HCEC 1CT (cell line): ENCODE measurements around the gene GRHL1.

Experiments used
- DNase-seq: peaks from one replicate; pipeline ENCODE4 v3.0.0-alpha.2; 2017

Gene GRHL1

DNA sequence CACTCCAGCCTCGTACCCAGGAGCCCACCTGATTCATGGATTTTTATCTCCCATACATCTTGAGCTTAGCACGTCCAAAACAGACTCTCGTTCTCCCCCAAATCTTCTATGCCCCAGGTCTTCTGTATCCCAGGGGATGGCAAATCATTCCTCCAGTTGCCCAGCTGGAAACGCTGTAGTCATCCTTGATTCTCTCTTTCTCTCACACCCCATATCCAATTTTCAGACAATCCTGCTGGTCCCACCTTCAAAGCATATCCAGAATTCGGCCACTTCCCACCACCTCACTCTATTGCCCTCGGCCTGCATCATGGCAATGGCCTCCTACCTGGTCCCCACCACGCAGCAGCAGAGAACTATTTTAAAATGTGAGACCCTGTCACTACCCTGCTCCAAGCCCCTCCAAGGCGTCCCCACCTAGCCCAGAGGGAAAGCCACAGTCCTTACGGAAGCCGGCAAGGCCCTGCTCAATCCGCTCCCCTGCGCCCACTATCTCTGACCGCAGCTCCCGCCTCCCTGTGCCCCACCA is 1.4 kb upstream of the GRHL1 start:
- no peak for DNase-seq

DNA sequence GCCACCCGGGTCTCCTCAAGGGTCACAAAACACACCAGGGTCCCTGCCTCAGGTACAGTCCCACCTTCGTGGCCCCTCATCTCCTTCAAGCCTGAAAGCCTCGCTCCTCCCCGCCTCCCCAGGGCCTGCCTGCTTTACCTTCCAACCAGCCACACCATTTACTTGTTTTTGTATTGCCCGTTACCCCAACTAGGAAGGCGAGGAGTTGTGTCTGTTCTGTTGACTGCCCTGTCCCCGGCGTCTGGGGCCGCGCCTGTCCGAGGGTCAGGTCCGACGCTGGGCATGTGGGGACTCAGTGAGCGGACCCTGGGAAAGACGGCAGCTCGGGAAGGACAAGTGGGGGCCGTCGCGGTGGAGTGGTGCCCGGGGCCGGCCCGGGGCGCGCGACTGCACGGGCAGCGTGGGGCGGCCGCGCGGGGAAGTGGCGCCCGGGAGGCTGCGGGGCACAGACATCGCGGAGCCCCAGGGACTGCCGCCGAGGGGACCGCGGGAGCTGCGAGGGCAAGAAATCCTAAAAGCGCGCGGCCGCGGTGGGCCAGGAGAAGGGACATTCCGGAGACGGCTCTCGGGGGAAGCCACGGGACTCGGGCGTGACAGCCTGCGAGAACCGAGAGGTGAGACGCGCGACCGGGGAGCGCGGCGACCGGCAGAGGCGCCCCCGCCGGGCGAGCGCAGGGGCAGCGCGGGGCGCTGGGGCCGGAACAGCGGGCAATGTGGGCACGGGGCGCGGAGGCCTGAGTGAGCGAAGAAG is 797 bp upstream of the GRHL1 start:
- no peak for DNase-seq

DNA sequence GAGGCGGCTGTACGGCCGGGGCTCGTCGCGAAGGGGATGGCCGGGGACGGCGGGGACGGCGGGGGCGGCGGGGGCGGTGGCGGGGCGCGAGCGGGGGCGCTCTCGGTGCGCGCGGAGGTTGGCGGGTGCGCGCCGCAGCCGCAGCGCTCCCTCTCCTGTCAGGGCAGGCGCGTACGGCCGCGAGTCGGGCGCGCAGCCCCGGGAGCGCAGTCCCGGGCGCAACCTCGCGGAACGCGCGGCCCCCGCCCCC is 296 bp upstream of the GRHL1 start:
- no peak for DNase-seq

DNA sequence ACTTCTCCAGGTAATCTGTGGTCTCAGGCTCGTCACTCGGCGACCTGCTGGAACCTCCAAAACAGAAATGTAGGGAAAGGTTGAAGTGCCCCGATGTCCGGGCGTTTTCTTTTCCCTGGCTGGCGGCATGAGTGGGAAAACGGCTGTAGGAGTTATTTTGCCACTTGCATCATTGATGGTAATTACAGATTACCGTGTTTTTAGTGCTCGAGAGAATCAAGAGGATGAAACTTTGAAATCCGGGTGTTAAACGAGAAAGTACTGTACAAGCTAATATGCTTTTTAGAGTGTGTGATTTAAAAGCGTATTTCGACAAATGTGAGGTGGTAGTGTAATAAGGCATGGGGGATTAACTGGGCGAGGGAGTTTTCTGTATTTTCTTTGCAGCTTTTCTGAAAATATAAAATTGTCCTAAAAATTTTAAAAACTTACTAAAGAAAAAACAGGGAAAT is 819 bp downstream of the GRHL1 start:
- DNase-seq, result no peak

DNA sequence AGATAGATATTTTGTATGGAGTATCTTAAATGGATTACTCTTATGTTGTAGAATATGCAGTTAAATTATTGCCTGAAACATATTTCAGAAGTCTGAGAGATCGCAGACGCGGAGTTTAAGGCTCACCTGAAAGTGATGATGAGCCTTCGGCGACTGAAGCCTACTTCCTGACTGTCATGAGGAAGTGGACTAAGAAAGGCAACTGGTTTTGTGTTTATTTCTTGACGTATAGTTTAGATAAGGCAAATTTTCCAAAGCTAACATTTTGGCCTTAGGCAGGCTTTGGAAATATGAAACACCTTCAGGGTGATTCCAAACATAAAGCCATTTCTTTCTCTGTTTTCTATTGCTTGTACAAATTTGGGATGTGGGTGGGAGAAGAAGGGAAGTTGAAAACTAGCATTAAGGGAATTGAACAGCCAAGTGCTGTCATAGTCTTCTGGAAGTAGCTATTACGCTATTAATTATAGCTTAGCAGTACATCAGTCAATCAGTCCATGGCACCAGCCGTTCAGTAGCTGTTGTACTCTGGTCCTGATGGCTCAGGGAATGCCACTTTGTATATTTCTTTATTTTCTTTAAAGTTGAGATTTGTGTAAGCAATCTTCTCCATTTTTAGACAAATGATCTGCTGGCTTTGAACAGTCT is 1.5 kb downstream of the GRHL1 start:
- DNase-seq, result no peak

DNA sequence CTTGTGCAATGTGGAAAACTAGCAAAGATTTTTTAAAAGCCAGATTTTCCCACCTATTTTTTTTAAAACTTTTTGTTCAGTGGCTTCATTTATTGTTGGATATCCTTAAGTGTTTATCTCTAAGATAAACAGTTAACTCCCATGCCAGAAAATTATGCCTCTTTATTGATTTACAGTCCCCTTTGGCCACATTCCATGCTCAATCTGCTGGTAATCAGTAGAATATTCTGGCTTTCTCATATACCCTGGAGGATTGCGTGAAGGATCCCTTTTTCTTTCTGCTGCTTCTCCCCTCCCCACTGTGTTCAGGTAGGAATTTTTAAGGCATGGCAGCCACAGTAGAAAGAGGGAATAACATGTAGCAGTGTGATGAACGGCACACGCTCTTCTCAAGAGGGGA is 2.6 kb downstream of the GRHL1 start:
- DNase-seq, result no peak

DNA sequence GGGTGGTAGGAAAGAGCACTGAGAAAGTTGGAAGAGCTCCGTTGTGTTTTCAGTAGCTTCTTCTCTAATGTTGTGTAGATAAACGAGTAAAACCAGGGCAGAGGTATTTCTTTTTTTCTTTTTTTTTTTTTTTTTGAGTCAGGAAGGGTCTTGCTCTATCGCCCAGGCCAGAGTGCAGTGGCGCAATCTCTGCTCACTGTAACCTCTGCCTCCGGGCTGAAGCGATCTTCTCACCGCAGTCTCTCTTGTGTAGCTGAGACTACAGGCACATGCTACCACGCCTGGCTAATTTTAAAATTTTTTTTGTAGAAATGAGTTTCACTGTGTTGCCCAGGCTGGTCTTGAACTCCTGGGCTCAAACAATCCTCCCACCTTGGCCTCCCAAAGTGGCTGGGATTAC is 6.6 kb downstream of the GRHL1 start:
- no peak for DNase-seq

DNA sequence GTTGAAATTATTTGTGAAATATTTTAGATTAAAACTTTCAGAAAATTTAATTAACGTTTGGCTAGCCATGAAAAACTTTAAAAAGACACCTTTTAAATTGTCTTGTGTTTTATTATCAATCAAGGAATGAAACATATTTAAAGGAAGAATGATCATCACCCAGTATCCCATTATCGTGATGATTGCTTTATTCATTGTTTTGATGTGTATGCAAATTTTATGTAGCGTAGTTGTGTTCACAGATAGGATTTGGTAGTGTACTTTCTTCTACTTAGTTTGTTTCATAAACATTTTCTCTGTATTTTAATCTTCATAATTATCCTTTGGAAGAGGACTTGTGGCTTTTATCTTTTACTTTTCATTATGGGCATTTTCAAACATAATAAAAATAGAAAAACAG is 7.8 kb downstream of the GRHL1 start:
- DNase-seq, result no peak

DNA sequence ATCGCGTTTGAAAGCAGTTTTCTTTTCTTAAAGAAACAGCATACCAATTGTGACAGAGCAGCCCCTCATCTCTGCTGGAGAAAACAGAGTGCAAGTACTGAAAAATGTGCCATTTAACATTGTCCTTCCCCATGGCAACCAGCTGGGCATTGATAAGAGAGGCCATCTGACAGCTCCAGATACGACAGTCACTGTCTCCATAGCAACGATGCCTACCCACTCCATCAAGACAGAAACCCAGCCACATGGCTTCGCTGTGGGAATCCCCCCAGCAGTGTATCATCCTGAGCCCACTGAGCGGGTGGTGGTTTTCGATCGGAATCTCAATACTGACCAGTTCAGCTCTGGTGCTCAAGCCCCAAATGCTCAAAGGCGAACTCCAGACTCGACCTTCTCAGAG is 9.5 kb downstream of the GRHL1 start:
- DNase-seq, result no peak

DNA sequence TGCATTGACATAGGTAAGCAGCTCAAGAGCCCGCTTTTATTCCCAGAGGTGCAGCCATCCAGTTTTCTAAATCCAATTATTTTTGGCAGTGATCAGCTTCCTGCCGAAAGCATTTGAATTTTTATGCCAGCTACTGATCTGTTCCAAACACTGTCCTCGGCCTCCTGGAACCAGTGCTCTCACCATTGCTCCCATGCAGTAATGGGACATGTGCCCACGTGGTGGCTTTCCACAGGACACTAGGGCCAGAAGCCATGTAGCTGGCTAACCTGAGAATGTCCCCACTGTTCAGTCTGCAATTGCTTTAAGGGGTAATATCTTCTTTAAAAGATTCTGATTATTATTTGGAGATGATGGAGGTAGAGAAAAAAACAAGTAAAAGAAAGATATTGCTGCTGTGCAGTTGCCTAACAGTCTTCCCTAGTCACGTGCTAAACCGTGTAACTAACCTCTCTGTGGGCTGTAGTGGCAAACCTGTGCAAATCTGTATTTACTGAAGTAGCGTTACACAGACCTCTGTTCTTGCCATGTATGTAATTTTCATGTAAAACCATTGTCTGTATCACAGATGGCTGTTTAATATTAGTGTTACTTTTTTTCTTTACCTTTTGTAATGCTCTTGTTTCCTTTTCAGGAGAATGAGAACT is 13.0 kb downstream of the GRHL1 start:
- no peak for DNase-seq

DNA sequence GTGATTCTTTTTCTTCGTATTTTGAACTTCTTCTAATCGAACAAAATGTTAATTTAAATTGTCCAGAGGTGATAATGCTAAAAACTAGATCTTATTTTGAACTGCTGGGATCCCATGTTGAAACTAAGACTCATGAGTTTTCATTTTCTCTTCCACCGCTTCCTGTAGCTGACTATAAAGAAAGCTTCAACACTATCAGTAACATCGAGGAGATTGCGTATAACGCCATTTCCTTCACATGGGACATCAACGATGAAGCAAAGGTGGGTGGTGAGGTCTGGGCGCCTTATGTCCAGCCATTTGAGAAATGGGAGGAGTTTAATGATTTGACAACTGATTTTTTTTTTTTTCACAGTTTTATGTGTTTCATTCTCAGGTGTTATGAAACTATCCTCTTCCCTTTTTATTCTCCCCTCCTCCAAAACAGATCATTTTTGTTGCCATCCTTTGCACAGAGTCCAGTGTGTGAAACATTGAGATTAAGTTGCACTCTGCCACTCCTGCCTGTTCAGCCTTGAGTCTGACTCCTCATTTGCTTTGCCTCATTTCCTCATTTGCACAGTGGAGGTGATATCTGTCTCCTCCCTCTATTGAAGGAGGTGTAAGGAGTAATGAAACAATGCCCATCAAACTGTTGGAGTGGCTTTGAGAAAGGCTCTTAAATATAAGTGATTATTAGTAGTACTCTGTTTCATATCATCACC is 13.8 kb downstream of the GRHL1 start:
- no peak for DNase-seq

DNA sequence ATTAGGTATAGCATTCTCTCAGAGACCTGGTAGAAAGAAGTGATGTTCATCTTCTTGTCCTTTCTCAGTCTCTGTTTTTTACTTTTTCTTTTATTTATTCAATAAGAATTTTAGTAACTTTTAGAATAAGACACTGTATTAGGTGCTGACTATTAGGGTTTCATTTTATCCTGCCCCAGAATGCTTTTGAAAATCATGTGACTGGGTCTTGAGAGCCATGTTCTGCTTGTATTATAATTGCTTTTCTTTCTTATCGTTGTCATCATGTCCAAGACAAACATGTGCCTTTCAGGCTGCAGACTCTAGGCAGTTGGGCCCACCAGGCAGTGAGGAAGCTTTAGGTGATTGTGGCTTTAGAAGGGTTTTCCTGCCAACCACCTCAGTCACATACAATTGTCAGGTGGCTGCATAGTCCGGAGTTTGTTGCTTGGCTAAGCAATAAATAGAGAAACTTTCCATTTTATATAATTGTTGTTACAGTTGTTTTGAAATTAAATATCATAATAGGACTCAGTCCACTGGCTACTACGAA is 15.1 kb downstream of the GRHL1 start:
- DNase-seq, result no peak

DNA sequence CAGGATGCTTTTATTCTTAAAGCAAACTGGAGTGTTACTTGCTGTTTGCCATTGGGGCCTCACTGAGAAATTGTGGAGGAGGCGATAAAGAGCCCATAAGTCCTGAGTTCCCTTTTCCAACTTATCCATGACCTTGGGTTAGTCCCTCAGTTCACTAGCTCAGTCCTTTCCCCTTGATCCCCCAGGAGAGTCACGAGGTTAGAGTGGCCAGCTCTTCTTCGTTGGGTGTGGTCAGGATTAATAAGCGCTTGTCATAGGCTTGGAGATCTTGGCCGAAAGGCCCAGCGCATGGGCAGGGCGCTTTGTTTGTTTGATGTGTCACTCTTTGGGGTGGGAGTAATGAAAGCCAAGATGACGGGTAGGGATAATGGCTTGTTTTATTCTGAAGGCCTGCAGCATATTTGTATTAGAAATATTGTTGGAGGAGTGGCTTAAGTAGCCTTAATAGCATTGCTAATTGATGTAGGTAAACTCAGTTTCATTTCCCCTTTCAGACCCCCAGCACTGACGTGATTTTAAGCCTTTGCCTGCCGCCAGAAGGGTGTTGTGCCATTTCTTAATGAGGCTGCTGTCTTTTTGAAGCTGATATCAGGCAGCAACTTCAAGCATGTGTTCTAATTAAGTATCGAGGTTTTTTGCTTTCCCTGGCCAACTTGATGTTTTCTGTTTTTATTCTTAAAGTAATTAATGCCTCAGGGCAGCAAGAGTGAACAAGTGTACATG is 15.7 kb downstream of the GRHL1 start:
- DNase-seq, result no peak

DNA sequence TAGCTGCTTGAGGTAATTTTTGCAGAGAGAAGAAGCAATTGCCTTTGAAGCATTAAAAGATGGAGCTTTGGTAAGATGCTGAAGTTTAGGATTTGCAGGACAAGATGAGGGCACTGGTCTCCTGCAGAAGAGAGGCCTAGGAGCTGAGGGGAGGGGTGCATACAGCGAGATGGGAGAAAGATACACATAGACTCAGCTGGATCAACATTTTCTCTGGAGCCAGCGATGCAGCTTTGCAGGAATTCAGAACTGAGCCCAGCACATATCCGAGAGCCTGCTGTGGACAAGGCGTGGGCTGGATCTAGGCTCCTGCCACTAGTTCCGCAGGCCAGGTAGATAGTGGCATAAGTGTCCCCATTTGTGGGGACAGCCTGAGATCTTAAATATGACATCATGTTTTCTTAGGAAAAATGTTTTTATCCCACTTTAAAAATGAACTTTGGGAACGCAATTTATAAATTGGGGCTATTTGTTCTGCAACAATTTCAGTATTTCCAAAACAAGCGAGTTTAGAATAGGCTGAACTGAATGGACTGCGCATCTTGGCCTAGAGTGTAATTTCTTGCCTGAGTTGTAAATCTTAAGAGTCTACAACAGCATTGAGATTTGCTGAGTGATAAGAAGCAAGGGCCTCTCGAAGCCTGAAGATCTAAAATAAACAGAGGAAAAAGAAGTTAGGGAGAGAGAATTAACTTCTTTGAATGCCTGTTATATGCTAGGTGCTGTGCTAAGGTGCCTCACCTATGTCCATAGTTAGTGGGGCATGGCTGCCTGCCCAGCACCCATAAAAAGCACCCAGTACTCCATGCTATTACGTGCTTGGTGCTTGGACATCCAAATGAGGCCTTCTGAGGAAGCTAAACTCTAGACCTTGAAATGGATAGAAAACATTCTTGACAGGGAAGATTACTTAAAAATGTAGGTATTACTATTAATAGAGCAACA is 17.3 kb downstream of the GRHL1 start:
- DNase-seq, result no peak

DNA sequence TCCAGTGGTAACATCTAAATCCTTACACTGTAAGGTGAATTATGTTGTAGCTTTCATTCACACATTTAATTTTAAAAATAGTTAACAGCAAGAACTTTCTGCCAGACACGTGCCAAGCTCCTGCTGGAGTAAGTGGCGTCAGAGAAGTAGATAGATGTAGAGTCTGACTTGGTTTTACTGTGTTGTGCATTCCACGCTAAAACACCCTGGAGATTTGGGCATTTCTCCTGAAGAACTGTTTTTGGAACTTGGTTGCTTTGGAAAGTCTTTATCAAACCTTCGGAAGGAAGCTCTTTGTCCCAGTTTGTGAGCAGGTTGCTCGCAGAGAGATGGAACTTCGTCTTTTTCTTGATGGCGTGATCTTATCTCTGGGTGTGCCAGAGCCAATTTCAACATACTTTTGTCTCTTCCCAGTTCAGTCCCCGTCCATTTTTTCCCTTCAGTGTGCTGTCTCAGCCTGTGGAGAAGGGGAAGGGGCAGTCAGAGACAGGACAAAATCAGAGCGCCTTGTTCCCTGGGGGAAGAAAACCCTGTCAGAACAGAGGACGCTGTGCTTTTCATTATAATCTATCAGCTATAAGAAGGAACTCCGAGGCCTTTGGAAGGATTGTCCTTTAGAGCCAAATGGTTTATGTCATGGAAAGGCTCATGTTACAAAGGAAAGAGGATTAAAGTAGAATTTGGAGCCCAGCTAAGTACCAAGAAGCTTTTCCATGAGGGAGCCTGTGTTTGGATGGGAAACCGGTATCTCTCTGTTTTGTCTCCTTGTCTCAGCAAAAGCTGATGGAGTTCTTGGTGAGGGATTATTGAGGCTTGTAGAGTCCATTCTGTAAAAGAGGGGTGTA is 18.9 kb downstream of the GRHL1 start:
- DNase-seq, result no peak

DNA sequence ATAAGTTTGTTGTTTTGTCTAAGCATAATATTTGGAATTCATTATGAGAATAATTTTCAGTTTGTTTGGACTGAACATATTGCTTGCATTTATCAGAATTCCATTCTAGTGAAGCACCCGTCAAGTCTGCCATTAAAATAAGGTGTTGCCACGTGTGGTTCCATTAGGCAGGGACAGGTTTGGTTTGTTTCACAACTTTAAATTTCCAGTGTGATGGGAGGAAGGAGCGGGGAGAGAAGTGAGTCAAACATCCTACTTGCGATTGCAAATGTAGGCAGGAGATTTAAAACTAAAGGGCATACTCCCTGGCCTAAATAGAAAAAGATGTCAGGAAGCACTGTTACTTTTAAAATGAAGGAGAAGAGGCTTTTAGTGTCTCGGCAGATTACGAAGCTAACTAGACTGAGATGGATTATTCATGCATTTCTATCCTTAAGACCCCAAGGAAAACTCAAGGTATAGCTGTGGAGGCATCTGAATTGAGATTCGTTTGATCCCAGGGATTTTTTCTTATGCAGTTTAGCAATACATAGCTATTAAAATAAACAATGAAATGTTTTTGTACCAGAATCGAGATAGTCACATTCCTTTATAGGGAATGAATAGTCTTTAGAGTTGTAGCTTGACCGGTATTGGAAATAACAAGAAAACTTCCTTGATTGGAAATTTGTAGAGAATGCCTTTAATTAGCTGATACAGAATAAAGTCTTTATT is 19.8 kb downstream of the GRHL1 start:
- DNase-seq, result peak; percentile 26

DNA sequence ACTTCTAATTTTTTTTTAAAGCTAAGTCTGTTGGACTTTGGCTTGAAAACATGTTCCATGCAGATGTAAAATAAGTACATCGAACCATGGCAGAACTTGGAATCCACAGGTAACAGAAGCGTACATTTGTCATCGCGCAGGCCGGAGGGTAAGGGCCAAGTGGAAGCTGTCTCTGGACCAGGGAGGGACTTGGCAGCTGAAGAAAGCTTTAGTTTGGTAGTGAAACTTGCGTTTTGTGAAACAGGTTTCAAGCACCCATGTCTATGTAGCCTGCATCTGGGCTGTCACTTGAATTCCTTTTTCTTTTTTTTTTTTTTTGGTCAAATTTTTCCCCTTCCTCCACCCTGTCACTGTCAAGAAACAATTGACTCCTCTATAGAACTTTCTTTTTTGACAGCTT is 20.4 kb downstream of the GRHL1 start:
- DNase-seq, result no peak

DNA sequence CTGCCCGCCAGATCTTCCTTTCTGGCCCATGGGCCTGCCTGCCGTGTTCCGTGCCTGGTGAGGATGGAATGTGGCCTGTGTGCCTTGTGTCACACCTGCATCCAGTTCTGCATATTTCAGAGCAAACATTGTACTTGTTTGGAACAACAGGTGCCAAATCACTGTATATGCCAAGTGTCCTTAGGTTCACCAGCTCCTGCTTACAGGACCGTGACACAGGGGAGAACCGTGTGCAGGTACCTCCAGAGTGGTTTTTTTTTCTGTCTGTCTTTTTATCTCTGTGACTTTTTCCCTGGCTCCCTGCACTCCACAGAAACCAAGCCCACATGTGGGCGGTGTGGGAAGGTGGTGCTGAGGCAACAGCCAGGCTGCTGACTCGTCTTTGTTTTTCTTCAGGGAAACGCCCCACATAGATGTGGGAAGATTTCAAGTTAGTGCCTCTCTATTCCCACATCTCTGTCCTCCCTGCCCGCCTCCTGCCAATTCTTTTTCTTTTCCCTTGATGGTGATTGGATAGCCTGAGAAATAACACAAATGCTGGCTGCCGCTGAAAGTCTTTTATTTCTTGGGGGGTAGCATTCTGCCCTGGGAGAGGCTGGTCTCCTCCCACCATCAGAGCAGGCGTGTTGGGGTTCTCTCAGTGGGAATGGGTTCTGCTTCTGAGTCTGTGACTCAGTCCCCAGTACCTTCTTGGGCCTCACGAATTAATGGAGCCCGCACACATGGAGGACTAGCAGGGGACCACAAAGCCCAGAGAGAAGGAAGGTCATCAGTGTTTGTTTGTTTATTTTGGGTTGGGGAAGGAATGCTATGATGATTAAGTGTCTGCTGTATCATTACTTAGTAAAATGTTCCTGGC is 21.4 kb downstream of the GRHL1 start:
- peak; percentile 48 for DNase-seq

DNA sequence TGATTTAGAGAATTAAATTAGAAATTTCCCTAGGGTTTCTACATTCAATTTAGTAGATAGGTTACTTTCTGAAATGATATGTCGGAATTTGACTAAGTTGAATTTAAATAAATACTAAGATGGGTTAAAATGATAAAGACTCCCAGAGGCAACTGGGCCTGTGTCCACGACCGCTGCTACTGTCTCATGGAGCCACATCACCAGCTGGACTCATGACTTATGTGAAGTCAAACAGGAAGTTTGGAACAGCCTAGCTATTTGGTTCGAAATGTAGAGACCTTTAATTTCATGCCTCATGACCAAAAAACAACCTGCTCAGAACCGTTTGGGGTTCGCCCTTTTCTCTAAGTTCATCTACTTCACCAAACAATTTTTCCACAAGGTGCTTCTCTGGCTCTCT is 22.2 kb downstream of the GRHL1 start:
- DNase-seq, result no peak
